ENCODE data around the gene PDCD2L. TPM values are rescaled to one million over a fixed set of nuclear protein-coding genes. Genes with fewer than 3 reads are reported as not detected.
"Not testable (repeated sequence)": the region's sequence is repeated elsewhere in the genome, so short reads cannot be mapped to it uniquely, and the experiment has no call there.

The PDCD2L gene
- 8.5 TPM for total RNA-seq
- long read RNA-seq, partial matches to known transcripts: 0 of 5 reads
- long read RNA-seq, other reads (novel, unspliced or antisense): 0 of 5 reads

- DNase-seq (ENCODE audit: low spot score): peak; percentile 96
- intact Hi-C loops (cut with DNase I): no loop called here
Observed at GRCh38 chr19:34404109-34404909, at the start of gene PDCD2L. TSS of gene PDCD2L (plus strand) at chr19:34404399. CDS start at chr19:34404431, 32 bp downstream.

GRCh38 chr19:34355201-34355600 lies 49.0 kb upstream of the PDCD2L start:
- intact Hi-C loops (cut with DNase I): no loop called here
- no peak for DNase-seq (ENCODE audit: low spot score)

- intact Hi-C loops (cut with DNase I): no loop called here
Observed at GRCh38 chr19:34356875-34357274, 47.3 kb upstream of the PDCD2L start.

GRCh38 chr19:34357431-34357830 lies 46.8 kb upstream of the PDCD2L start:
- intact Hi-C loops (cut with DNase I): no loop called here
- no peak for DNase-seq (ENCODE audit: low spot score)

More at GRCh38 chr19:34356875-34357274, 47.3 kb upstream of the PDCD2L start:
- no peak for DNase-seq (ENCODE audit: low spot score)

GRCh38 chr19:34359140-34359953 lies 44.9 kb upstream of the PDCD2L start:
- intact Hi-C loops (cut with DNase I): no loop called here
- peak; percentile 96 for DNase-seq (ENCODE audit: low spot score)

- intact Hi-C loops (cut with DNase I): no loop called here
- no peak for DNase-seq (ENCODE audit: low spot score)
Observed at GRCh38 chr19:34359954-34360315, 44.3 kb upstream of the PDCD2L start.

GRCh38 chr19:34360354-34360909 lies 43.8 kb upstream of the PDCD2L start:
- intact Hi-C loops (cut with DNase I): no loop called here
- DNase-seq (ENCODE audit: low spot score): no peak

- DNase-seq (ENCODE audit: low spot score): no peak
- intact Hi-C loops (cut with DNase I): no loop called here
Observed at GRCh38 chr19:34362679-34363069, 41.5 kb upstream of the PDCD2L start.

GRCh38 chr19:34363094-34363493 lies 41.1 kb upstream of the PDCD2L start:
- intact Hi-C loops (cut with DNase I): no loop called here

GRCh38 chr19:34363930-34364329 lies 40.3 kb upstream of the PDCD2L start:
- DNase-seq (ENCODE audit: low spot score): no peak
- intact Hi-C loops (cut with DNase I): loop anchor here (2.0 kb wide), 1 partner anchor 67 kb away; no protein-coding TSS in a partner anchor

More at GRCh38 chr19:34363094-34363493, 41.1 kb upstream of the PDCD2L start:
- DNase-seq (ENCODE audit: low spot score): no peak

GRCh38 chr19:34364462-34364829 lies 39.8 kb upstream of the PDCD2L start:
- no peak for DNase-seq (ENCODE audit: low spot score)
- intact Hi-C loops (cut with DNase I): loop anchor here (2.0 kb wide), 1 partner anchor 66 kb away; no protein-coding TSS in a partner anchor

GRCh38 chr19:34364830-34365462 lies 39.3 kb upstream of the PDCD2L start, which contains the start of gene GPI:
TSS of gene GPI (plus strand) at chr19:34365196. CDS start at chr19:34365267, 71 bp downstream.
- DNase-seq (ENCODE audit: low spot score): peak; percentile 88
- intact Hi-C loops (cut with DNase I): loop anchor here (2.0 kb wide), 1 partner anchor 66 kb away; no protein-coding TSS in a partner anchor

- DNase-seq (ENCODE audit: low spot score): peak; percentile 78
Observed at GRCh38 chr19:34365463-34366401, 38.5 kb upstream of the PDCD2L start.

GRCh38 chr19:34366738-34367623 lies 37.2 kb upstream of the PDCD2L start:
- intact Hi-C loops (cut with DNase I): no loop called here
- no peak for DNase-seq (ENCODE audit: low spot score)

More at GRCh38 chr19:34365463-34366401, 38.5 kb upstream of the PDCD2L start:
- intact Hi-C loops (cut with DNase I): loop anchor here (2.0 kb wide), 1 partner anchor 65 kb away; no protein-coding TSS in a partner anchor

- intact Hi-C loops (cut with DNase I): no loop called here
- no peak for DNase-seq (ENCODE audit: low spot score)
Observed at GRCh38 chr19:34367624-34367957, 36.6 kb upstream of the PDCD2L start.

- intact Hi-C loops (cut with DNase I): no loop called here
- no peak for DNase-seq (ENCODE audit: low spot score)
Observed at GRCh38 chr19:34368338-34368737, 35.9 kb upstream of the PDCD2L start.

- DNase-seq (ENCODE audit: low spot score); intact Hi-C loops (cut with DNase I): not testable (repeated sequence)
Observed at GRCh38 chr19:34369166-34369565, 35.0 kb upstream of the PDCD2L start.
